ENCODE data around the gene CHSY3. TPM values are rescaled to one million over a fixed set of nuclear protein-coding genes. Genes with fewer than 3 reads are reported as not detected.
"Not testable (repeated sequence)": the region's sequence is repeated elsewhere in the genome, so short reads cannot be mapped to it uniquely, and the experiment has no call there.

CHSY3 gene
- polyA plus RNA-seq, 3 donors, result 2.8 to 4.2 (median 2.9) TPM

- DNase-seq, result no peak
These were observed 255.7 kb downstream of the CHSY3 start for GRCh38 chr5:130159968-130160367.

DNA sequence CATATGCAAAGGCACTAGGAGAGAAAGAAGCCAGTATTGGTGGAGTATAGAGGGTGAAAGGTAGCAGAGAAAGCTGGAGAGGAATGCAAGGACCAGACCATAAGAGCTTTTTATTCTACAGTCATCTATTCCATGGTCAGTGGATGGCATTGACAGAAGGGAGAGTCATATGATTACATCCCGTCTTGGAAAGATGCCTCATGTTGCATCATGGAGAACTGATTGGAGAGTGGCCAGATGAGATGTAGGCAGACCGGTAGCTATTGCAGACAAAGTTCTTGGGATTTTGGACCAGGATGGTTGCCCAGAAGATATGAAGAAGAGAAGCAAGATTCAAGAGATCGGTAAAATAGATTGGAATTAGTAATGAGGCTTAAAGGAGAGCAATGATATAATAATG lies 260.7 kb downstream of the CHSY3 start:
- no peak for DNase-seq

- DNase-seq, result no peak
These were observed 262.7 kb downstream of the CHSY3 start for GRCh38 chr5:130166839-130167490.

DNA sequence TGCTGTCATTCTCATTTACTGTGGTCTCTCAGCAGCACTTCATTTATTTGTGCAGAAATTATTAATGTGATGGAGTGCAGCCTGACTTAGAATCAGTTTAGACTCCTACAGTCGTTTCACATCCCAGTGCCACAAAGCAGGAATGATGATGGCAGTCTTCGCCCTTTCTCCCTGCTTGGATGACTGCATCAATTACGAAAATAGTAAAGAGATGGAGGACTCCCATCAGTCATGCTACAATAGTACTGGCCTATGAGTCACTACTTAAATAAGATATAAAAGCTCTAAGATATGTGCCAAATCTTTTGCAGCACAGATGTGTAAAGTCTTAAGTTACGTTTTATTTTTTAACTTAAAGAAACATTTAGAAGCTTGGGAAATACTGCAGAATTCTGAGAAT lies 263.9 kb downstream of the CHSY3 start:
- DNase-seq, result no peak

DNA sequence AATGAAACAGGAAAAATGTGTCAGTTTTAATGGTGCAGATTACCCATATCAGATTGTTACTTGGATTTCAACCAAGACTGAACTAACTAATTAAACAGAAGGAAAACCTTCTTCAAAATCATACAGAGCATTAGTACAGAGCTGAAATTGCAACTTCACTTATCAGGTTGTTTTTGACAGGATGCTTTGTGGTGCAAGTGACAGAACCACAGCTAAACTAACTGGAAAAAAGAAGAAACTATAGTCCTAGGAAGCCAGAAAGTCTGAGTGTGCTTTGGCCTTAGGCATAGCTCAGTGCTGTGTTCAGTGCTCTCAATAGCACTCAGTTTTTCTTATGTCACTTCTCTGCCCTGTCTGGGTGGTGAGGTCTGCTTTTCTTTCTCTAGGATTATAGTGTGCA lies 267.4 kb downstream of the CHSY3 start:
- DNase-seq, result no peak

GRCh38 chr5:130183115-130183514 lies 278.9 kb downstream of the CHSY3 start:
- DNase-seq, result no peak

DNA sequence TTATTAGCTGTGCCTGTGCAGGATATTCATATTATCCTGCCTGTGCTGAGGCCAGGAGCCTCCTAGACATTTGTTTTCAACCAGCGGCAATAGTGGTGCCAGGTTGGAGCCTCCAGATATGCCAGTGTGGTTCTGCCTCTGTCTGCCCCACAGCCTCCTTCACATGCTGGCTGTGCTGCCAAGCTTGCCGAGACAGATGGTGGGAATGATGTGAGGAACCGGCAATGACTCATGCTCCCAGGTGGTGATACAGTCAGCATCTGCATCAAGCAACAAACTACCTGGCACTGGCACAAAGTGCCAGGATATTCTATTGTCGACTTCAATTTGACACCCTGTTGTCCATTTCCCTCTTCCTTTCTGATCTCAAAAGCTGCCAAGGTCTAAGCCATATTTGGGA lies 285.7 kb downstream of the CHSY3 start:
- DNase-seq, result no peak

DNA sequence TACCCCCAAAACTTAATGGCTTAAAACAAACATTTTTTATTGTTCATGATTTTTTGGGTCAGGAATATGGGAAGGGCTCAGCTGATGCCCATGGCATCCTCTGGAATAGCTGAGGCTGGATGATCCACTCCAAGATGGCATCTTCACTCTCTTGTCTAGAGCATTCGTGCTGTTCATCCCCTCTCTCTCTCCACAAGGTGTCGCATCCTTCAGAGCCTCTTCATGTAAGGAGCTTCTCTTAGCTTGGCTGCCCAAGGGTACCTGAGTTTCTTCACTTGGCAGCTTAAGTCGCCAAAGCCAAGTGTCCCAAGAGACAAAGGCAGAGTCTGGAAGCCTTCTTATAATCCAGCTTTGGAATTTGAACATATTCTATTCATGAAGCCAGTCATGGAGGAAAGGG lies 294.7 kb downstream of the CHSY3 start:
- no peak for DNase-seq

DNA sequence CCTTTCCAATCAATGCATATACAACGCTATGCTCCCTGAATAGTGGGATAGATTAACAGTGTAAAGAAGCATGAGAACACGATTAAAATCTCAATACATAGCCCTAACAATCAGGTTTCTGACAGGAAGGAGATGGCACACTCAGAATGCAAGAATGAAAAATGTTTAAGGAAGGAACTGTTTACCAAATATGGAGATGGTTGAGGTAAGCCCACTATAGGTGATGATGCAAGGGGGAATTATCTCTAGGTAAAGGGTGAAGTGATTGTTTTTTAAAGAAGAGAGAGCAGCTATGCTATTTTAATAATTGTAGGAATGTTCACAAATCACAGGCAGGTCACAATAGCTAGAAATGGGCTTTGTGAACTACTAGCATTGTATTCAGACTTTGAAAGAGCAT lies 302.4 kb downstream of the CHSY3 start:
- DNase-seq, result no peak

GRCh38 chr5:130213607-130214006 lies 309.3 kb downstream of the CHSY3 start:
- DNase-seq, result no peak

- DNase-seq, result no peak
These were observed 312.0 kb downstream of the CHSY3 start for GRCh38 chr5:130216286-130216685.

DNA sequence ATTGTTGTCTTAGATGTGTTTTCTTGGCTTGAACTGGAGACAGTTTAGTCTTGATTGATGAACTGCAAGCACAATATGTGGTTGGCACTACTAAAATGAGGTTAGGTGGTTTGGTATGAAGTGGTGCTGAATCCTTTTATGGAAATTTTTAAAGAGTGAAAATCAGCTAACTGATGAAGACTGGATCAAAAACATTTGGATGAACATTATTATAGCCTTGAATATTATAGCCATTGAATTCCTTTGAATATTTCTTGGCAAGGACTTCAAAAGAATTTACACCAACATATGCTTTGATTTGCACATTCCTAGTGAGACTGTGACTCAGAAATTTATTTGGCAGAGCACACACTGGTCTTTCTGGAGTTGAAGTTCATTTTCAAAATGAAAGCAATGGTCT lies 318.3 kb downstream of the CHSY3 start:
- DNase-seq, result no peak

DNA sequence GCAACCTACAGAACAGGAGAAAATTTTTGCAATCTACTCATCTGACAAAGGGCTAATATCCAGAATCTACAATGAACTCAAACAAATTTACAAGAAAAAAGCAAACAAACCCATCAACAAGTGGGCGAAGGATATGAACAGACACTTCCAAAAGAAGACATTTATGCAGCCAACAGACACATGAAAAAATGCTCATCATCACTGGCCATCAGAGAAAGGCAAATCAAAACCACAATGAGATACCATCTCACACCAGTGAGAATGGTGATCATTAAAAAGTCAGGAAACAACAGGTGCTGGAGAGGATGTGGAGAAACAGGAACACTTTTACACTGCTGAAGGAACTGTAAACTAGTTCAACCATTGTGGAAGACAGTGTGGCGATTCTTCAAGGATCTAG lies 322.3 kb downstream of the CHSY3 start:
- not testable (repeated sequence) for DNase-seq

DNA sequence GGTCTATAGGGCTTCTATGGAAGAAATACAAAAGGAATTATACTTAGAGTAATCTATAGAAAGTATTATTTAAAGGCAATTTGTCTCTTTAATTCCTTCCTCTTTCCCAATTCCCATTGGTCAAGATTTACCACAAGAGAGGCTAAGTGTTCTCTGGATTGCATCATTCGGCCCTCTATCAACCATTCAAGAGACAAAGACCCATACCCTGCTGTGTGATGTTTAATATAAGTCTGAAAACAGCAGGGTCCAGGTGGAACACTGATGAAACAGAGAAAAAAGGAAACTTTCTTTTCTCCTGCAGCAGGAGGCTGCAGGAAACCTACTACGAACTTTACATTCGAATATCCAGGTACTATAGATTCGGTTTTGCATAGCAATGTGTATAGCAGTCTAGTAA lies 323.4 kb downstream of the CHSY3 start:
- DNase-seq, result no peak

- DNase-seq, result no peak
These were observed 327.5 kb downstream of the CHSY3 start for GRCh38 chr5:130231786-130232185.

GRCh38 chr5:130234816-130235215 lies 330.6 kb downstream of the CHSY3 start:
- no peak for DNase-seq

Other genes with a start within 250 kb of the CHSY3 start
- under 1 TPM in 1 of 3 donors, not detected in 2; 0.03 TPM for gene MINAR2, start 156.4 kb upstream of the CHSY3 start, polyA plus RNA-seq (ENCODE audit: insufficient read length in 3 of 3)

Measured in renal pelvis (tissue), 4 donors.